ENCODE data around the gene FAM240B.
A peak's percentile ranks its signal among the peaks of the same experiment; 100 is the strongest.

Gene FAM240B

GRCh38 chr9:38670542-38671371, 49.2 kb downstream of the FAM240B start:
- no peak for DNase-seq (ENCODE audit: low spot score)
- FAIRE-seq, result no peak

DNA sequence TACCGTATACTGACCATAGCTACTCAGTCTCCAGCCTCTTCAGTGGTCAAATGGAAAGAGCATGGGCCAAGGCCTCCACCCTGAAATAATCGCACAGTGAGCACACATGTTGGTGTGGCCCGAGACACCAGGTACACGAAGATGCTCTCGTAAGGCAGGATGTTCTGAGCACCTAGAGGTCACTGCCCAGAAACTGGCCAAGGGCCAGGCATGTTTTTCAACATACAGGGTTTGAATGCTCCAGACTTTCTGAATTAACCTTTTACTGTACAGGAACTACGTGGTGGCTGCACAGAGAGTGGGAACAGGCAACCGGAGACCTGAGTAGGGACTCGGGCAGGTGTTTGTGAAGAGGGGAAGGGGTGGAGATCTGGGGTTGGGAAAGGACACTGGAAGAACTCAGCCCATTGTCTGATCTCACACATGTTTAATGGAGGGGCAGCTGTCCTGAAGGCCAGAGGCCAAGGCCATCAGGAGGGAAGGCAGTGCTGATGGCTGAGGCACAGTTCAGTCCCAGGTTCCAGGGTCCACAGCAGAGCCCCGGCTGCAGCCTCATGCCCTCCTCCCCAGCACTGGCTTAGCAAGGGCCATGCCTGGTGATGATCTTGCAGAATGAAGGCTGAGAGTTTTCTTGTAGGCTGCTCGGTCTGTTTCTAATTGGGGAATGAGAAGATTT, 51.0 kb downstream of the FAM240B start:
- DNase-seq (ENCODE audit: low spot score) (no peak), FAIRE-seq (peak; percentile 58)

DNA sequence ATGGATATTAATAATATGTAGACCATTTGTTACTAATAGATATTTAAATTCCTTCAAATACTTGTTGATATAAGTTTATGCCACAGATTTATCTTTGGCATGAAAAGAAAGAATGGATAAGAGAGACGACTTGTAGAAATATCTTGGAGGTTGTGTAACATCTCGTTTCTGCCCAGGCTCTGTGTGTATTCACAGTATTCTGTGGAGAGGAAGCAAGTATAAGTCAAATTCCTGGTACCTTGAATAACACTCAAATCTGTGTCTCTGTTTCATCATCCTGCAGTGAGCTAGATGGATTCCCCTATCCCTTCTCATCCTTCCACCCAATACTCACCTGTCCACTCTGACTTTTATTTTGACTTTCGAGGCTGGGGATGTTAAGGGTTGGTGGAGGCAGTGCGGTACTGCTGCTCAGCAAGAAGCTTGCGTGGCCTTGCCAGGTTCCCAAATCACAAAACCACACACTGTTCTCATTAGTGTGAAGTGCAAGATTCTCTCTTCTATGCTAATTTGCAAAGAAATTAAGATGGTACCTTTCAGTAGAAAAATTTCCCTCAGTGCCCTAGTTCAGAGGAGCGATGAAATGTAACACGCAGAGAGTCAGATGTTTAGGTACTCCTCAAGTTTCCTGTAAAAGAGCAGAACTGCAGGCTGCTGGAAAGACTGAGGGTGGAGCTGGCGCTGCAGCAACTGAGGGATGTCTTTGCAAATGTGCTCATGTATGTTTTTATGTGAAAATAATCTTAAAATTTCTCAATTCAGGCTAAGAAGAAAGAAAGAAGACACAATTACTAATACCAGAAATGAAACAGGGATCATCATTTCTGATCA, 57.0 kb downstream of the FAM240B start:
- FAIRE-seq (no peak), DNase-seq (ENCODE audit: low spot score) (no peak)

DNA sequence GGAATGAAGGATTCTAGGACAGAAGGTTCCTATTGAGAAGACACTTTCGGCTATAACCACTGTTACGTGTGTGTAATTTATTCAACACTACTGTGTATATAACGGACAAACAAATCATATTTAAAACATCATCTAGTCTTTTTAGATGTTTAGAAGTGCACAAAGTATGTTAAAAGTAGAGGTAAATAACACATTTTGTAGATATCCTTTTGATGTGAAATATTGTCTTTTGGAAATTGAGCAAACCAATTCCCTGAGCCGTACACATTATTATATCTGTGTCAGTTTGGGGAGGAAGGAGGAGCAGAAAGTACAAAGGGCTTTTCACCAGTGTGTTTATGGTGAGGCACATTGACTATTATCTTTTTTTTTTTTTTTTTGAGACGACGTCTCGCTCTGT, 60.4 kb downstream of the FAM240B start:
- no peak for DNase-seq (ENCODE audit: low spot score)
- FAIRE-seq, result peak; percentile 74

- DNase-seq (ENCODE audit: low spot score), result no peak
- no peak for FAIRE-seq
These were observed 63.0 kb downstream of the FAM240B start for GRCh38 chr9:38656896-38657295.

DNA sequence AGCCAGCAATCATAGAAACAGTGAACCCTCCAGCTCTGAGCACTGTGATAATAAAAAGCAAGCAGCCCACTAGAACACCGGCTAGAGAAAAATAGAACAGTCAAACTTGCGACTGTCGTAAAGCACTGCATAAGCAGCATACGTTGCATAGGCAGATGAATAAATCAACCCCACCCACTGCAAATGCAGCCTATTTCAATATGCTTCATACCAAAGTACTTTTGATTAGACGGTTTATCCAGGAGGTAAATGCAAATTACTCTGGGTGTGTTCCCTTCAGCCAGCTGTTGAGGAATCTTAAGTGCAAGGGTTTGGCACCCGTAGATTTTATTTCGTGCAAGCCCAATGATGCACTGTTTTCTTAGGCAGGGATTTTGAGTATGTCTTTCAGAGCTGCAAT, 67.4 kb downstream of the FAM240B start:
- FAIRE-seq, result peak; percentile 50
- DNase-seq (ENCODE audit: low spot score), result no peak

DNA sequence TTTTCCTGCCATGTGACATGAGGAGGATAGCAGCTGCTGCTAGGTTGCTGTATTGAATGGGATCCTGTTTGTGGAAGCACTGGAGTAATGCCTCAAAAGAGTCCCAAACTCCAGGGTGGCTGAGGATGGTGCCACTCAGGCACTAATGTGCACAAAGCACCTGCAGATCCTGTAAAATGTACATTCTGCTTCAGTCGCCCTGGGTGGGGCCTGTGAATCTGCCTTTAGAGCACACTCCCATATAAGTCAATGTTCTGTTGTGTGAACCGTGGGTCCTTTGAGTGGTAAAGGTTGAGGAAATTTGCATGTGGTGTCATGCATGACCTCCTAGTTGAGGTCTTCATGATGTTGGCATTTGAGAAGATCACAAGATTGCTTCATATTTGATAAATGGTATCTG, 67.9 kb downstream of the FAM240B start:
- peak; percentile 50 for FAIRE-seq

DNA sequence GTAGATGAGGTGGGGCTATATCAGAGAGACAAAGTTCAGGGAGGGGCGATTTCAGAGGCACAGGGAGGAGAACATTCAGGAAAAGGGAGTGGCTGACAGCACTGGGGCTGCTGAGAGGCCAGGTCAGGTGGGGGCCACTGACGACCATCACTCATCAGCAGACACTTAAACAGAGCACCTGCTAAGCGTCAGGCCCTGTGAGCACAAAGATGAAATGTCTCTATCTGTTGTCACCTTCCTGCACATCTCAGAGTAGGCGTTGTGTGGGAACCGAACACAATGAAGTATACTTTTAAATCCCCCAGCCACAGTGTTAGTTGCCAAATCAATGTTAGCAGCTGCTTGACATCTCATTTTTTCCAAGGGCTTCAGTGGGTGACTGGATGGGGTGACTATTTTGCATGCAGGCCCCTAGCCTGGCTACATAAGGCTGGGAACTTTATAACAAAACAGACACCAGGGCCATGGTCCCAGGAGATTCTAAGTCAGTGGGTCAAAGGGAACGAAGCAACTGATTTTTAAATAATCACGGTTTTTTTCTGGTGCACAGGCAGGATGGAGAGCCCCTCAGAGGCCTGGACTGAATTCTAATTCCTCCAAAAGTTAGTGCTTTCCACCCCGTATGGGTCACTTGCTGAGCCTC, 68.4 kb downstream of the FAM240B start:
- no peak for FAIRE-seq
- DNase-seq (ENCODE audit: low spot score), result no peak

More for the DNA sequence above, 67.9 kb downstream of the FAM240B start:
- DNase-seq (ENCODE audit: low spot score), result no peak

DNA sequence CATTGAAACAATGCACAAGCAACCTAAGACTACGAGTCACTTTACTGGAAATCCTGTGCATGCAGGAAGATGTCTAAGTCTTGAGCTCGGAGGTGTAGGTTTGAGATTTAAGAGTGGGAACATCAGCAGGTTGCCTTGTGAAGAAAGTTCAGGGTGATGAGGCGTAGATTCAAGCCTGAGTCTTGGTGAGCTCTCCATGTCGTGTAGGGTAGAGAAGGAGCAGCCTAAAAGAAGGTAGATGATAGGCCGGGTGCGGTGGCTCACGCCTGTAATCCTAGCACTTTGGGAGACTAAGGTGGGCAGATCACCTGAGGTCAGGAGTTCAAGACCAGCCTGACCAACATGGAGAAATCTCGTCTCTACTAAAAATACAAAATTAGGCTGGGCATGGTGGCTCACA, 69.4 kb downstream of the FAM240B start:
- DNase-seq (ENCODE audit: low spot score) (no peak), FAIRE-seq (no peak)

- no peak for FAIRE-seq
- DNase-seq (ENCODE audit: low spot score), result no peak
These were observed 70.1 kb downstream of the FAM240B start for GRCh38 chr9:38649731-38650363.

- DNase-seq (ENCODE audit: low spot score), result no peak
- FAIRE-seq, result no peak
These were observed 75.3 kb downstream of the FAM240B start for GRCh38 chr9:38644601-38645000.

Measured in urothelium cell line (cell line).